Activated naive CD4-positive, alpha-beta T cell treated with anti-CD3 and anti-CD28 coated beads, Interleukin-2, amount 50 U/mL, for 24 hours (primary cell): ENCODE results near the gene SPARC.
"Not testable (repeated sequence)": the region's sequence is repeated elsewhere in the genome, so short reads cannot be mapped to it uniquely, and the experiment has no call there.

Source experiments
- H3K27ac Mint-ChIP-seq: one replicate; pipeline ENCODE4 v1.8.0; 2021; ENCODE audit warnings: mild to moderate bottlenecking, mixed read lengths
- H3K27me3 Mint-ChIP-seq: one replicate; pipeline ENCODE4 v1.8.0; 2021; ENCODE audit warnings: mixed read lengths
- H3K36me3 Mint-ChIP-seq: one replicate; pipeline ENCODE4 v1.8.0; 2021; ENCODE audit warnings: mixed read lengths
- H3K4me1 Mint-ChIP-seq: one replicate; pipeline ENCODE4 v1.8.0; 2021; ENCODE audit warnings: mixed read lengths
- H3K4me3 Mint-ChIP-seq: one replicate; pipeline ENCODE4 v1.8.0; 2021; ENCODE audit warnings: mild to moderate bottlenecking, mixed read lengths
- H3K9me3 Mint-ChIP-seq: one replicate; pipeline ENCODE4 v1.8.0; 2021; ENCODE audit warnings: mixed read lengths

Gene SPARC, protein sequence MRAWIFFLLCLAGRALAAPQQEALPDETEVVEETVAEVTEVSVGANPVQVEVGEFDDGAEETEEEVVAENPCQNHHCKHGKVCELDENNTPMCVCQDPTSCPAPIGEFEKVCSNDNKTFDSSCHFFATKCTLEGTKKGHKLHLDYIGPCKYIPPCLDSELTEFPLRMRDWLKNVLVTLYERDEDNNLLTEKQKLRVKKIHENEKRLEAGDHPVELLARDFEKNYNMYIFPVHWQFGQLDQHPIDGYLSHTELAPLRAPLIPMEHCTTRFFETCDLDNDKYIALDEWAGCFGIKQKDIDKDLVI

DNA sequence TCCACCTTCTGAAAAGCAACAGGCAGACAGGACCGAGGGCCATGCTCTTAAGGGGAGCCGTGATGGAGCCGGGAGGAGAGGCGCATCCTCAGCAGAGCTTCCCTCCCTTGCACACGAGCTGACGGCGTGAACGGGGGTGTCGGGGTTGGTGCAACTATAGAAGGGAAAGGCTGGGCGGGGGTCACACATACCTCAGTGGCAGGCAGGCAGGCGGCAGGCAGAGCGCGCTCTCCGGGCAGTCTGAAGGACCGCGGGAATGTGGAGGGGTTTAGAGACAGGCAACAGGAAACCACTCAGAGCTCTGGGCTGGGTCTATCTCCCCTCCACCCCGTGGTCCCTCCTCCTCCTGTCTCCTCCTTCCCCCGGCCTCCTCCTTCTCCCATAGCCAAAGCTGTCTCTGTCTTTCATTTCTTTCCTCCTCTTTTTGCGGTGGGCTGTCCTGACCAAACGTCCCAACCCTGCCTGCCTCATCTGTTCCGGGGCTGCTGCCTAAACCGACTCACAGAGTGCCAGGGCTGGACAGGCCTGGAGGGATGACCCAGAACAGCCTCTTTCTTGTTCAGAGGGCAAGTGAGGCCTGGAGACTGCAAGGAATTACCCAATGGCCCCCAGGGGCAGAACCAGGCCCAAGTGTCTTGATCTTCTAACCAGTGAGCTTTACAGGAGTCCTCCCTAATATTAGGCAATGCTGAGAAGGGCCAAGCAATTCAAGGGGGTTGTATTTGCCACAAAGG lies at the start of gene SPARC:
SPARC (minus strand) TSS at position 242 of the 734 bp plus-strand sequence. CDS start 10,727 bp downstream, outside the sequence.
- Mint-ChIP-seq H3K4me3 (peak within 1 kb of the TSS; percentile 51), H3K9me3 (no peaks in the 10 kb centered on the region), H3K4me1 (peaks cover 12% of the 10 kb centered on the region), H3K27ac (no peak within 1 kb of the TSS), H3K36me3 (no peaks in the 10 kb centered on the region), H3K27me3 (peaks cover 16% of the 10 kb centered on the region)

DNA sequence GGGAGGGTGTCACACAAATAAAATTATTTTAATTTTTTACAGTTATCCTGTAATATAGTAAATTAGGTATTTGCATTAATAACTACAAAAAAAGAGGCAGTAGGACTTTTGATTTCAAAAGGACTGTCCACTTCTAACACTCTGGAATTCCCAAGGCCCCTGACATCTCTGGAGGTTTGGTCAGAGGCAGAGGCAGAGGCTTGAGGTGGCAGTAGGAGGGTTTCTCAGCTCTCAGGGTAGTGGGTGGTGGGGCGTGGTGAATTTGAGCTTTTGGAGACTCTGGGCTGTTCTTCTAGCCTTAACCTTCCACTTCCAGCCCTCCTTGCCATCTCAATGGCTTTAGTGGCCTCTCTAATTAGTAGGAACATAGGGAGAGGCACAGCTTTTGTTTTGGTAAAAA lies 48.9 kb upstream of the SPARC start:
- Mint-ChIP-seq H3K27me3 (no peaks in the 10 kb centered on the region), H3K4me1 (peaks cover 8% of the 10 kb centered on the region), H3K36me3 (peaks cover 3% of the 10 kb centered on the region), H3K9me3 (no peaks in the 10 kb centered on the region), H3K27ac (no peak overlapping the region), H3K4me3 (no peak overlapping the region)

DNA sequence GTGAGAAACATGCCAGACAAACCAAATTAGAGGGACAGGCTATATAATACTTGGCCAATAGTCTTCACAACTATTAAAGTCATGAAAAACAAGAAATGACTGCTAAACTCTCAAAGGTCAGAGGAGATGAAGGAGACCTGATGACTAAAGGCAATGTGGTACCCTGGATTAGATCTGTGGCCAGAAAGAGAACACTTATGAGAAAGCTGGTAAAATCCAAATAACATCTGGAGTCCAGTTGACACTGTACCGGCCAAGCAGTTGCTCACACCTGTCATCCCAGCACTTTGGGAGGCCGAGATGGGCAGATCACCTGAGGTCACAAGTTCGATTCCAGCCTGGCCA lies 47.3 kb upstream of the SPARC start:
- Mint-ChIP-seq H3K9me3 (no peaks in the 10 kb centered on the region), H3K4me3 (no peak overlapping the region), H3K27me3 (no peaks in the 10 kb centered on the region), H3K27ac (no peak overlapping the region), H3K36me3 (peaks cover 13% of the 10 kb centered on the region), H3K4me1 (no peaks in the 10 kb centered on the region)

DNA sequence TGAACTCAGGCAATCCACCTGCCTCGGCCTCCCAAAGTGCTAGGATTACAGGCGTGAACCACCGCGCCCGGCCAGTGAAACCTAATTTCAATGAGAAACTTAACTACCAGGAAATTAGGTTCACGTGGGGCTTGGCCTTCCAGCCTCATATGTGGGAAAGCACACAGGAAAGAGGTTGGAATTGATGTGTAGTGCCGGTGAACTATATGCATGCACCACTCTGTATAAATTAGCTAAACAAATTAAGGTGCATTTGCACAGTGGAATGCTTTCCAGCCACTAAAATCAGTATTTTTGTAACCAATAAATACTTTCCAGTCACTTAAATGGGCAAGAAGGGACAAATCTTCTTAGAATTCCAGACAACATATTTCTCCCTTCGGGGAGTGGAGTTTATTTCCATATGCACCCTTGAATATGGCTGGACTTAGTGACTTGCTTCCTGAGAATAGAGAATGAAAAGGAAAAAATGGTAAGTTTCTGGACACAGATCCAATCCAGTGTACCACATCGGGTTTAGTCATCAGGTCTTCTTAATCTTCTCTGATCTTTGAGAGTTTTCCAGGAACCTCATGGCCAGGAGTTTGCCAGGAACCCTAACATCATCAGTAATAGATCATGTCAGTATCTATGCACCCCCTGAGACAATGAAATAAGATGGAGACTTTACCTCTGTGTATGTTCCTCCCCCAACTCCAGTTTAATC lies 46.8 kb upstream of the SPARC start:
- no peaks in the 10 kb centered on the region for H3K27me3 Mint-ChIP-seq
- no peaks in the 10 kb centered on the region for H3K4me1 Mint-ChIP-seq
- H3K9me3 Mint-ChIP-seq: no peaks in the 10 kb centered on the region
- H3K36me3 Mint-ChIP-seq: peaks cover 13% of the 10 kb centered on the region
- H3K4me3 Mint-ChIP-seq: no peak overlapping the region
- no peak overlapping the region for H3K27ac Mint-ChIP-seq

DNA sequence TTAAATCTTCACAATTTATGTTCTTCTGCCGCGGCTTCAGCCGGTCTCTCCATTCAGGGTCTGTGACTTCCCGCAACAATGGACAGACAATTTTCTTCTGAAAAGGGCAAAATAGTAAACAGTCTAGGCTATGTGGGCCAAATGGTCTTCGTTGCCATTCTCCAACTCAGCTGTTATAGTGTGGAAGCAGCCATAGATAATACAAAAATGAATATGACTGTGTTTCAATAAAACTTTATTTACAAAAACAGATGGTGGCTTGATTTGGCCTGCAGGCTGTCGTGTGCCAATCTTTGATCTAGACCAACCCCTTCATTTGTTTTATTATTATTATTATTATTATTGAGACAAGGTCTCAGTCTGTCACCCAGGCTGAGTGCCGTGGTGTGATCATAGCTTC lies 43.7 kb upstream of the SPARC start:
- no peaks in the 10 kb centered on the region for H3K27me3 Mint-ChIP-seq
- no peaks in the 10 kb centered on the region for H3K9me3 Mint-ChIP-seq
- no peaks in the 10 kb centered on the region for H3K4me1 Mint-ChIP-seq
- peaks cover 17% of the 10 kb centered on the region for H3K36me3 Mint-ChIP-seq
- H3K27ac Mint-ChIP-seq: no peak overlapping the region
- H3K4me3 Mint-ChIP-seq: no peak overlapping the region

DNA sequence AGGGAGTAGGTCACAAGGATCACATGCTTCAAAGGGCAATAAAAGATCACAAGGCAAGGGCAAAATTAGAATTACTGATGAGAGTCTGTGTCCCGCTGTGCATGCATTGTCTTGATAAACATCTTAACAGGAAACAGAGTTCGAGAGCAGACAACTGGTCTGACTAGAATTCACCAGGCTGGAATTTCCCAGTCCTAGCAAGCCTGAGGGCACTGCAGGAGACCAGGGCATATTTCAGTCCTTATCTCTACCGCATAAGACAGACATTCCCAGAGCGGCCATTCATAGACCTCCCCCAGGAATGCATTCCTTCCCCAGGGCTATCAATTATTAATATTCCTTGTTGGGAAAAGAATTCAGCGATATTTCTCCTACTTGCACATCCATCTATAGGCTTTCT lies 42.9 kb upstream of the SPARC start:
- not testable (repeated sequence) for H3K4me1 Mint-ChIP-seq, H3K27ac Mint-ChIP-seq, H3K4me3 Mint-ChIP-seq

DNA sequence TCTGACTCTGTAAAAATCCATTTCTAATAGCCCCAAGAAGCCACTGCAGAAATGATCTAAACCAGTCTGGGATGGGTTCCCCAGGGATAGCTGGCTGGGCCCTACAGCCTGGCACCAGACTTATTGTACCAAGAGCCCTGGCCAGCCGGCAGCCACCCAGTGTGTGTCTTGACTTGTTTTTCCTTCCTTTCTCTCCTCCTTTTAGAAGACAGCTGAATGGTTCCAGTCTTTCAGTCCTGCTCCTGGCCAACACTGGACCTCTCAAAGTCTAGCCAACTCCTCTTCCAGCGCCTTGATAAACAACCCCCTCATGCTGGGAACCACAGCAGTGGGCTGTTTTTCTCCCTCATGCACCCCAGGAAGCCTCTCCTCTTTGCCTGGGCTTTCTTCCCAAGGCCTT lies 37.6 kb upstream of the SPARC start:
- no peaks in the 10 kb centered on the region for H3K27me3 Mint-ChIP-seq
- no peaks in the 10 kb centered on the region for H3K9me3 Mint-ChIP-seq
- peaks cover 5% of the 10 kb centered on the region for H3K36me3 Mint-ChIP-seq
- no peaks in the 10 kb centered on the region for H3K4me1 Mint-ChIP-seq
- H3K4me3 Mint-ChIP-seq: no peak overlapping the region
- no peak overlapping the region for H3K27ac Mint-ChIP-seq

More for the DNA sequence above, 42.9 kb upstream of the SPARC start:
- H3K27me3 Mint-ChIP-seq, H3K9me3 Mint-ChIP-seq: not testable (repeated sequence)
- H3K36me3 Mint-ChIP-seq: peaks cover 17% of the 10 kb centered on the region

DNA sequence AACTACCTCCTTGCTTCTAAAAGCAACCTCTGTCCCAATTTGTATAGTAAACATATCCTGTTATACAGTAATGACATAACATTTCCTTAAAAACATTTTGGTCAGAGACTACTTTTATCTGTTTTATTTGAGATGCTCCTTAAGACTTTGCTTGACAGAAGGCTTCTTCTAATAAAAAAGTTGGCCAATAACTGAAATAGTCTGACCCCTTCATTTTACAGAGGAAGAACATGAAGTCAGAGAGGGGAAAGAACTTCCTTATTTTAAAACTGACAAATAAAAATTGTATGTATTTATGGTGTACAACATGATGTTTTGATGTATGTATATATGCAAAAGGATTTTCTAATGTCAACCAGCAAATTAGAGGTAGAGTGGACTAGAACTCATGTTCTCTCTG lies 35.8 kb upstream of the SPARC start:
- H3K36me3 Mint-ChIP-seq: no peaks in the 10 kb centered on the region
- H3K4me3 Mint-ChIP-seq: no peak overlapping the region
- no peak overlapping the region for H3K27ac Mint-ChIP-seq
- no peaks in the 10 kb centered on the region for H3K4me1 Mint-ChIP-seq
- H3K27me3 Mint-ChIP-seq: no peaks in the 10 kb centered on the region
- H3K9me3 Mint-ChIP-seq: no peaks in the 10 kb centered on the region

DNA sequence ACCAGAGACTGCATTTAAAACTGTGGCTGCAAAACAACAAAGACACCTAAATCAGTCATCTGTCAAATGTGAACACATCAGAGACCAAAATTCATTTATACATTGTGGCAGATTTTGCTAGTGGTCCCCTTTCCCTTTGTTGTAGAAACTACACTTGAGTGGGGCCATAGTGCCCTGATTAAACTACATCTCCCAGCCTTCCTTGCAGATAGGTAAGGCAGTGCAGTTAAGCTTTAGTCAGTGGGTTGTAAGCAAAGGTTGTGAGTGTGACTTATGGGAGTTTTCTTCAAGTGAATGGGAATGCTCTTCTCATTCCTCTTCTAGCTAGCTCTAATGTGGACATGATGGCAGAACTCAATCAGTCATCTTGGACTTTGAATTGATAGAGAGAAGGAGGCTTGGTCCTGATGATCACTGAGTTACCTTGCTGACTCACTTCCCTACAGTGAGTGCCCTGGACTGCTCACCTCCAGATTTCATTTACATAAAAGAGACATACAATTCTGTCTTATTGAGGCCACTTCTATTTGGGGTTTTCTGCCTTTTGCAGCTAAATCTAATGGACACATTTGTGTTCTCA lies 35.2 kb upstream of the SPARC start:
- Mint-ChIP-seq H3K27ac (no peak overlapping the region), H3K27me3 (no peaks in the 10 kb centered on the region), H3K36me3 (no peaks in the 10 kb centered on the region), H3K9me3 (no peaks in the 10 kb centered on the region), H3K4me1 (no peaks in the 10 kb centered on the region), H3K4me3 (no peak overlapping the region)

DNA sequence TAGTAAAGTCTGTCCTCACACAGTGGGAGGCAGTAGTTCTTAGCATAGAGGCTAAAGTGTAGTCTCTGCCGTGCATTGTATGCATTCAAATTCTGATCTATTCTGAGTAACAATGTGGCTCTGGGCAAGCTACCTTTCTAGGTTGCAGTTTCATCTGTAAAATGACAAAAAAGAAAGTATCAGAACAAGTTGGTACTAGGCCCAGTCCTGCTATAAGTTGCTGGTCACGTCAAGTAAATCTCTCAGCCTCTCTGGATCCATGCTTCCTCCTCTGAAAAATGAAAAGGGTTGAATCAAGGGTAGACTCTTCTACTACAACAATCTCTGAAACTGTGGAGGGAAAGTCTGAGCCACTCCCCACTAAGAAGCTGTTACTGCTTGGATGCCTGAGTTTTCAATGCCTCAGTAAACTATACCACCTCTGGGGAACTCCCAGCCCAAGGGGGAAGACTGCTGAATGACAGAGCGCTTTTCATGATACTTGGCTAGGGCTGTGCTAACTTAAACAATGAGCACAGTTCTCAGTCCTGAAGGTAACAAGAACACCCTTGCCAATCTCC lies 34.5 kb upstream of the SPARC start:
- peak overlapping the region; percentile 46 for H3K27ac Mint-ChIP-seq

DNA sequence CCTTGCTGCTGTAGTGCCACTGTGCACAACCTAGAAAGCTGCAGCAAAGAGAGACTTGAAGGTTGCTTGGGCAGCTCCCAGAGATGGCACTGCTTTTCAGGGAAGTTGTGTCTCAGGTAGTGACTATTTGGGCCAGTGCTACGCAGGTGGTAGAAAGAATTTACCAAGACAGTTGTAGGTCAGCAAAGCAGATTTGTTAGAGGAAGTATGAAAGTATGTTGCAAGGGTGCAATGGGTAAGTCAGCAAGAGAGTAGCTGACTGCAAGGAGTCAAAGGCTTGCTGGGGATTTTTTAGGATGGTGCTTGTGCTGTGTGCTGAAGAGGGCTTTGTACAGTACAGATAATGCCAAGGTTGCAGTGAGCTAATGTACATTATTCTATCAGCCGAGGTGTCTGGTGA lies 33.5 kb upstream of the SPARC start:
- H3K4me1 Mint-ChIP-seq: no peaks in the 10 kb centered on the region
- no peaks in the 10 kb centered on the region for H3K9me3 Mint-ChIP-seq
- peaks cover 1% of the 10 kb centered on the region for H3K36me3 Mint-ChIP-seq
- H3K27ac Mint-ChIP-seq: no peak overlapping the region
- H3K27me3 Mint-ChIP-seq: no peaks in the 10 kb centered on the region
- no peak overlapping the region for H3K4me3 Mint-ChIP-seq

More for the DNA sequence above, 34.5 kb upstream of the SPARC start:
- no peaks in the 10 kb centered on the region for H3K9me3 Mint-ChIP-seq
- no peaks in the 10 kb centered on the region for H3K36me3 Mint-ChIP-seq
- H3K4me1 Mint-ChIP-seq: no peaks in the 10 kb centered on the region
- H3K27me3 Mint-ChIP-seq: no peaks in the 10 kb centered on the region
- no peak overlapping the region for H3K4me3 Mint-ChIP-seq

DNA sequence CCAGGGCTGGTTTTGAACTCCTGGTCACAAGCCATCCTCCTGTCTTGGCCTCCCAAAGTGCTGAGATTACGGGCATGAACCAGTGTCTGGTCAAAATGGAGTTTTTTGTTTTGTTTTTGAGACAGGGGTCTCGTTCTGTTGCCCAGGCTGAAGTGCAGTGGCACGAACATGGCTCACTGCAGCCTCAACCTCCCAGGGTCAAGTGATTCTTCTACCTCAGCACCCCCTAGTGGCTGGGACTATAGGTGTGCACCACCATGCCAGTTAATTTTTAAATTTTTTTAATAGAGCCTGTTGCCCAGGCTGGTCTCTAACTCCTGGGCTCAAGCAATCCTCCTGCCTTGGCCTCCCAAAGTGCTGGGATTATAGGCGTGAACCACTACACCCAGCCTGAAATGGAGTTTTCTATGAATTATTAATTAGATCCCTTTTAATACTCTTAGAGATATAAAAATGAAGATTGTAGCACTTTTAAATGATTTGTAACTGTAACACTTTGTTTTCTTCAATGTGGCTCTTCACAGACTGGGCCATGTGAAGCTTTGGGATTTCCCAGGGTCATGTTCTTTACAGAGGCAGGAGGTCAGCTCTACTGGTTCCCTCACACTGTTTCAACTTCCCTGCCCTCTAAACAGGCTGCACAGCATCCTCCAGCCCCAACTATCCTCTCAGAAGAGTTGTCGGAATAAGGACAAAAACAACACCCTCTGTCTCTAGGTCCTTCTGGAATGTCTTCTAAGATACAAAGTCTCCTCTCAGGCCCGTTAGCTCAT lies 32.7 kb upstream of the SPARC start:
- no peaks in the 10 kb centered on the region for H3K9me3 Mint-ChIP-seq
- no peak overlapping the region for H3K4me3 Mint-ChIP-seq
- no peak overlapping the region for H3K27ac Mint-ChIP-seq
- H3K4me1 Mint-ChIP-seq: no peaks in the 10 kb centered on the region
- peaks cover 1% of the 10 kb centered on the region for H3K36me3 Mint-ChIP-seq
- no peaks in the 10 kb centered on the region for H3K27me3 Mint-ChIP-seq

DNA sequence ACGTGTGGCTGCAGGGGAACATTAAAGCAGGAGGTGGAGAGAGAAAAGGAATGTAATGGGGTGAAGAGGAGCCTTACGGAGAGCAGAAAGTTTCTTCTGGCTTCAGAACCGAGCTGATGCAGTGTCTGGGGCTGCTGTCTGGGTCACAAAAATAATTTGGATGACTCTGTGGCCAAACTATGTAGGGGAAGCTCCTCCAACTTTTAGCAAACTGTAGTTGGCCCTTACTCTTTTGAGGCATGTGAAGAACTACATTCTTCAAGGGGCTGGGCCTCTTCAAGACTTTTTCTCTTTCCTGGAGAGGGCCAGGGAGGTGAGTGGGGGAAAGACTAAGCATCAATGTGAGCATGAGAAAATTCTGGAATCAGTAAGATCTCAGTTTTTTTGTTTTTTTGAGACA lies 31.9 kb upstream of the SPARC start:
- H3K4me3 Mint-ChIP-seq: no peak overlapping the region
- H3K9me3 Mint-ChIP-seq: no peaks in the 10 kb centered on the region
- H3K36me3 Mint-ChIP-seq: peaks cover 1% of the 10 kb centered on the region
- peak overlapping the region; percentile 42 for H3K27ac Mint-ChIP-seq
- H3K27me3 Mint-ChIP-seq: no peaks in the 10 kb centered on the region
- no peaks in the 10 kb centered on the region for H3K4me1 Mint-ChIP-seq

DNA sequence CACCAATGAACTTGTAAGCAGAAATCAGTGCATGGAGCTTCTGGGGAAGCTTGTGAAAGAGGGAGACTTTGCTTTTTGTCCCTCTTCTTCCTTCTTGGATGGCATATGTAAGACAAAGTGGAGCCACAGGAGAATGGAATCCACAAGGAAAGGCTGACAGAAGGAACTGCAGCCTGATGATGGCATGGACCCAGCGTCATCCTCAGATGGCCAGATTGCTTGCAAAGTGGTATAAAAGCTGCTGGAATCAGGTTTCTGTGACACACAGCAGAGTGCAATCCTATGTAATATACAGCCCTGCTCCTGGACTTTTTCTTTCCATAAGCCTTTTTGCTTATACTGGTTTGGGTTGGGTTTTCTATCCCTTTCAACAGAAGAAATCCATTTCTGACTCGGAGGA lies 31.4 kb upstream of the SPARC start:
- H3K36me3 Mint-ChIP-seq: peaks cover 1% of the 10 kb centered on the region
- no peaks in the 10 kb centered on the region for H3K9me3 Mint-ChIP-seq
- H3K27me3 Mint-ChIP-seq: peaks cover under 1% of the 10 kb centered on the region
- no peak overlapping the region for H3K27ac Mint-ChIP-seq
- H3K4me3 Mint-ChIP-seq: no peak overlapping the region
- no peaks in the 10 kb centered on the region for H3K4me1 Mint-ChIP-seq

DNA sequence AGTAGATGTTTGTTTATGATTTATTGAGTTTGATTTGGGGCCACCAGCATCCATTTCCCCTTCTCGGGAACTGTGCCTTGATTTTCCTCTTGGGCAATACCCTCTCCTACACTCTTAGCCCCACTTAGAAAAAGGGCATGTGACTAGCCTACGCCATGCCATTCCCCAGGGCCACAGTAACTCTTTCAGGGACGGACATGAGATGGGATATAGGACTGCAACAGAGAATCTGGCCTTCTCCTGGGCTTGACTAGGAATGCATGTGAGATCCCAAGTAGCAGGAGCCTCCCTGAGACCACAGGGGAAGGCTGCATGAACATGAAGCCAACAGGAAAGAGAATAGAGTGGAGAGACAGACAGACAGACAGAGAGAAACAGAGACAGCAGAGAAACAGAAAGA lies 30.7 kb upstream of the SPARC start:
- H3K36me3 Mint-ChIP-seq: peaks cover 1% of the 10 kb centered on the region
- H3K4me3 Mint-ChIP-seq: no peak overlapping the region
- no peaks in the 10 kb centered on the region for H3K4me1 Mint-ChIP-seq
- H3K9me3 Mint-ChIP-seq: peaks cover 2% of the 10 kb centered on the region
- H3K27ac Mint-ChIP-seq: no peak overlapping the region
- H3K27me3 Mint-ChIP-seq: peaks cover 7% of the 10 kb centered on the region
